Measurements from ENCODE around the gene CBX8.
A peak's percentile ranks its signal among the peaks of the same experiment; 100 is the strongest.

The CBX8 gene

GRCh38 chr17:79819534-79820276 is 22.8 kb upstream of the CBX8 start:
- no peak for DNase-seq (ENCODE audit: low read depth)

- DNase-seq (ENCODE audit: low read depth), result no peak
Measured at GRCh38 chr17:79819085-79819484, 22.2 kb upstream of the CBX8 start.

- DNase-seq (ENCODE audit: low read depth), result no peak
Measured at GRCh38 chr17:79818026-79818758, 21.3 kb upstream of the CBX8 start.

GRCh38 chr17:79815836-79816461 is 19.1 kb upstream of the CBX8 start:
- no peak for DNase-seq (ENCODE audit: low read depth)

- no peak for DNase-seq (ENCODE audit: low read depth)
Measured at GRCh38 chr17:79814974-79815835, 18.3 kb upstream of the CBX8 start.

- no peak for DNase-seq (ENCODE audit: low read depth)
Measured at GRCh38 chr17:79814127-79814973, 17.5 kb upstream of the CBX8 start.

GRCh38 chr17:79813297-79814126 is 16.6 kb upstream of the CBX8 start:
- DNase-seq (ENCODE audit: low read depth), result no peak

- DNase-seq (ENCODE audit: low read depth), result no peak
Measured at GRCh38 chr17:79812353-79813258, 15.7 kb upstream of the CBX8 start.

GRCh38 chr17:79811868-79812352 is 15.0 kb upstream of the CBX8 start:
- no peak for DNase-seq (ENCODE audit: low read depth)

- DNase-seq (ENCODE audit: low read depth), result no peak
Measured at GRCh38 chr17:79811011-79811867, 14.4 kb upstream of the CBX8 start.

GRCh38 chr17:79810130-79811010 is 13.5 kb upstream of the CBX8 start:
- DNase-seq (ENCODE audit: low read depth), result peak; percentile 23

GRCh38 chr17:79809530-79810129 is 12.8 kb upstream of the CBX8 start:
- no peak for DNase-seq (ENCODE audit: low read depth)

GRCh38 chr17:79808763-79809529 is 12.1 kb upstream of the CBX8 start:
- no peak for DNase-seq (ENCODE audit: low read depth)

GRCh38 chr17:79806863-79807720 is 10.2 kb upstream of the CBX8 start:
- DNase-seq (ENCODE audit: low read depth), result no peak

- DNase-seq (ENCODE audit: low read depth), result no peak
Measured at GRCh38 chr17:79806446-79806760, 9.5 kb upstream of the CBX8 start.

Data from non-pigmented ciliary epithelial cell (primary cell).